NCI-H1436 treated with DMSO at 0.1 percent for 48 hours (cell line): ENCODE results near the gene PRDM15.

Source experiments
- DNase-seq: peaks from one replicate; lab custom pipeline; 2025; lab: John Stamatoyannopoulos, UW

The PRDM15 gene

GRCh38 chr21:41763398-41763931 lies 115.7 kb downstream of the PRDM15 start:
- DNase-seq, result no peak

GRCh38 chr21:41762753-41763152 lies 116.4 kb downstream of the PRDM15 start:
- no peak for DNase-seq

- no peak for DNase-seq
These were observed 117.1 kb downstream of the PRDM15 start for GRCh38 chr21:41761934-41762635.

GRCh38 chr21:41761211-41761933 lies 117.8 kb downstream of the PRDM15 start:
- DNase-seq, result no peak

GRCh38 chr21:41760411-41760810 lies 118.7 kb downstream of the PRDM15 start:
- no peak for DNase-seq

GRCh38 chr21:41759926-41760325 lies 119.2 kb downstream of the PRDM15 start:
- DNase-seq, result no peak

GRCh38 chr21:41759214-41759840 lies 119.8 kb downstream of the PRDM15 start:
- no peak for DNase-seq

- DNase-seq, result no peak
These were observed 120.6 kb downstream of the PRDM15 start for GRCh38 chr21:41758550-41758949.

GRCh38 chr21:41755934-41756773 lies 123.0 kb downstream of the PRDM15 start:
- no peak for DNase-seq

- DNase-seq, result no peak
These were observed 123.7 kb downstream of the PRDM15 start for GRCh38 chr21:41755258-41755933.

GRCh38 chr21:41754479-41754891 lies 124.7 kb downstream of the PRDM15 start:
- no peak for DNase-seq

GRCh38 chr21:41753006-41753898 lies 125.9 kb downstream of the PRDM15 start:
- DNase-seq, result no peak

GRCh38 chr21:41752231-41752681 lies 126.9 kb downstream of the PRDM15 start:
- DNase-seq, result no peak

- no peak for DNase-seq
These were observed 127.5 kb downstream of the PRDM15 start for GRCh38 chr21:41751611-41752011.

GRCh38 chr21:41750532-41751151 lies 128.5 kb downstream of the PRDM15 start:
- DNase-seq, result no peak

GRCh38 chr21:41750051-41750450 lies 129.1 kb downstream of the PRDM15 start:
- DNase-seq, result no peak

GRCh38 chr21:41749286-41749685 lies 129.9 kb downstream of the PRDM15 start:
- no peak for DNase-seq
